HG02852 (cell line): ENCODE measurements around the gene EIF4G3.
"Not testable (repeated sequence)": the region's sequence is repeated elsewhere in the genome, so short reads cannot be mapped to it uniquely, and the experiment has no call there.

Experiments used
- ATAC-seq: cut with Tn5 transposase; IDR thresholded peaks from one replicate; pipeline ENCODE4 v1.9.1; 2021; ENCODE audit warnings: mild to moderate bottlenecking, moderate library complexity; ENCODE audit not compliant: unreplicated experiment

Gene EIF4G3

DNA sequence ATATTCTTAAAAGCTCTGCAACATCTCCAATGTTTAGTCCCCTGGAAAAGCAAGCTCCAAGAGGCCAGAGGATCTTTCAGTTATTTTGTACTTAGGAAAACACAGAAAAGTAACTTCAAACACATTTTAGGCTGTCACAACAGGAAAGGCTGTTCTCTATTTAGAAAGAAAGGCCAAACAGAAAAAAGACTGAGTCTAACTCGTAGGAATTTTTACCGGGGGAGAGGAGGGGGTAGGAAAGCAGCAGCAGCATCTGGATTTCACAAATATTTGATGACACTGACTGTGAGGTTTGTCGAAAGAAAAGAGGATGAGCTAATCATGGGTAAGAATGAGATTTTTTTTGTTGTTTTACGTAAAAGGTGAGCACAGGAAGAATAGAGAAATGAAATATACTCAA is 107.1 kb downstream of the EIF4G3 start:
- no peak for ATAC-seq

DNA sequence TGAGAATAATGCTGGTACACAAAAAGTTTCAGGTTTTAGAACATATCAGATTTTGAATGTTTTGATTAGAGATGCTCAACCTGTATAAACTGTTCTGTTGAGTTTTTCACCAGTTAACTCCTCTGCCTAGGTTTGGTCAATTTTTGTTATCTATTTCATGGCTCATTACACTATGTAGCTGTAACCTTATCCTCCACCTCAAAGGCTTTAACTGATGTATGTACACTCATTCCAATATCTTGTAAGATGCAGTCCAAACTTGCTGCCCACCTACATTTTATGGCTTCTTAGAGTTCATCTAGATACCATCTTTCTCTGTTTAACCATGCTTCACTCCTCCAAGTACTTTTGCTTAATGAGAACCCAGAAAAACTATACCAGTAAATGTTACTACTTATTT is 107.8 kb downstream of the EIF4G3 start:
- no peak for ATAC-seq

DNA sequence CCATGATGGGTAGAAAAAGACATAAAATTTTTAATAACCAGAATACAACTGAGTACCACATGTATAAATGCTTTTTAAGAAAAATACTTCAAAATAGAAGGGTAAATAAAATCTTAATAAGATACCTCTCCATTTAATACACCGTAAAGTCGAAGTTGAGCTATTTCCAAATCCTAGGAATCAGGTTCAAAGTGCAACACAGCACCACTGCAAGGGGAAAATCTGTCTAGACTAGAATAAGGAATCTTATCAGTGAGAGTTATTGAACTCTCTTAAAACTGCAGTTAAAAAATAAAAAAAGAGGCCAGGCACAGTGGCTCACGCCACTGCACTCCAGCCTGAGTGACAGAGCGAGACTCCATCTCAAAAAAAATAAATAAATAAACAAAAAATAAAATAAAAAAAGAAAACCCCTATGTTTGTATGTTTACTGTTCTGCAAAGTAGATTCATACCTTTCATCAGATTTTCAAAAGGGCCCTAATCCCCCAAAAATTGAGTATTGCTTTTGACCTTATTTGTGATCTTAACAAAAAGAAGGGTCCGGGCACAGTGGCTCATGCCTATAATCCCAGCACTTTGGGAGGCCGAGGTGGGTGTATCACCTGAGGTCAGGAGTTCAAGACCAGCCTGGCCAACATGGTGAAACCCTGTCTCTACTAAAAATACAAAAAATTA is 109.0 kb downstream of the EIF4G3 start:
- no peak for ATAC-seq

DNA sequence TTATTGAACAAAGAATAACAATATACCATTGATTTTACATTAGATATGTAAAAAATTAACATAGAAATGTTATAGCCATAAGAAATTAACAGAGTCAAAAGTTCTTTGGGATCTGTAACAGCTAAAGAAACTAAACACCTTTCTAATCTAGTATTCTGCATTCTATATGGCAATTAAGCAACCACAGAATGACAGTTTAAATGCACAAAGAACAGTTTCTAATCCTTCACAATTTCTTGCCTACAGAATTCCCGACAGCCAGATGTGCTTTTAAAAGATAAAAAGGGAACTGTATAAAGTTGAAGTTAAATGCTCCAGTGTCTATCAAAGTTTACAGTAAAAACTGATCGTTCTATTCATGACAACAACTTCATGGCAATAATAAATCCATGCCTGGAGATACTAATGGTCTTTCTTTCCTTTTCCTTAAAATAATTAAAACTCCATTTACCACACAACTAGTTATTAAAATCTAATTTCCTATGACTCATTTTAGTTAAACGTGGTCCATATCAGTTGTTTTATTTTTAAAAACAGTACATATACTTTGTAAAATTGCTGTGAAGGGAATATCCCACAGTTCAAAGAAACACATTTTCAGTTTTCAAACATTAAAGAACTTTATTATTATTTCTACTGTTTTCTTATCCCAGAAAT is 110.2 kb downstream of the EIF4G3 start:
- ATAC-seq, result no peak

DNA sequence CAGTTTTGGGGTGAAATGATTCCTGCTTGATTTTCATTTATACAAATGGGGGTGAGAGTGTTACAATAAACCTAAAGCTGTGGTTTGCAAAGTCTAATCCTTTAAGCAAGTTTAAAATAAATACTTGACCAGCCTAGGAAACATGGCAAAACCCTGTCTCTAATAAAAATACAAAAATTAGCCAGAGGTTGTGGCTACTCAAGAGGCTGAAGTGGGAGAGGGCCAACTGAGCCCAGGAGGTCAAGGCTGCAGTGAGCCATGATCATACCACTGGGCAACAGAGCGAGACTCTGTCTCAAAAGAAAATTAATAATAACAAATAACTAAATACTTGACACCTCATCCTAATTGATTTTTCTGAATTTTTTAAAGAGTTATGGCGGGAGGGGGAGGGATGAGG is 110.8 kb downstream of the EIF4G3 start:
- ATAC-seq, result no peak

DNA sequence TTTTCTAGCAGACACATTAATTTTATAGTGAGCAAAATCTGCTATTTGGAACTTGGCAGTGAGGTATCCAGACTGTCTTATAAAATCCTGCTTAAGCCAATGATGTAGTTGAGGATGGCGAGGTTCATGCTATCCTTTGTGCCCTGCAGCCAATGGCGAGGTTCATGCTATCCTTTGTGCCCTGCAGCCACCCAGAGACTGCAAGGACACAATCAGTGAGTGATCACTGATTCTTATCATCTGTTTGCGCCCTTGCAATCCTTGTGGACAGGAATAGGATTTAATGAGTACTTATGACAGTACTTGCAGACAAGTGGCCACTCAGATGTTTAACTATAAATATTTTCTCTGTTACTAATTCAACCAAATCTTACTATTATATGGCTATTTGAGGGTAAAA is 112.6 kb downstream of the EIF4G3 start:
- ATAC-seq, result no peak

DNA sequence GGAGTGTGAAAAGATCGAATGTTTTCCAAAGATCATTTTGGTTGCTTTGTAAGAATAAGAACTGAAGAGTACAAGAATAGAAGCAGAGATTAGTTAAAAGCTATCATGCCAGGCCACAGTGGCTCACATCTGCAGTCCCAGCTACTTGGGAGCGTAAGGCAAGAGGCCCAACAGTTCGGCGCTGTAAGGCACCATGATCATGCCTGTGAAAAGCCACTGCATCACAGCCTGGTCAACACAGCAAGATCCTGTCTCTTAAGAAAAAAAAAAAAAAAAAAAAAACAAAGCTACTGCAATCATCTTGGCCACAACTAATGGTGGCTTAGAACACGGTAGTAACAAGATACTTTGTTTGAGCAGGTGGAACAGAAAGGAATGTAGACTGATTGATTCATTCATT is 116.2 kb downstream of the EIF4G3 start:
- ATAC-seq, result no peak

DNA sequence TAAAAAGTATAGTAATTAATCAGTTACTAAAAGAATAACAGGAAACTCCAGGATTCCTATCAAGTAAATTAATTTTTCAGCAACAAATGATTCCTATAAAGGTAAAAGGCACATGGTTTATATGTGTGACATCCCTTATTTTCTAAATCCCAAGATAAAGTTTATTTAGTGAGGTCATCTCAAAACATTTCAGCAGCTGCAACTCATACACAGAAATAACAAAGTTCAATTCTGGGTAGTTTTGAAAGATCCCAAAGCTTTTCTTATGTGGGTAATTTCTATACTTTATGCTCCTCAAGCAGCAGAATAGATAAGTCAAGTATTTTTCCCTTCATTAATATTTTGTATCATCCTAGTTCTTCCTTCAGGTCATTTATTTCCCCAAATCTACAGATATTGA is 117.7 kb downstream of the EIF4G3 start:
- ATAC-seq, result no peak

DNA sequence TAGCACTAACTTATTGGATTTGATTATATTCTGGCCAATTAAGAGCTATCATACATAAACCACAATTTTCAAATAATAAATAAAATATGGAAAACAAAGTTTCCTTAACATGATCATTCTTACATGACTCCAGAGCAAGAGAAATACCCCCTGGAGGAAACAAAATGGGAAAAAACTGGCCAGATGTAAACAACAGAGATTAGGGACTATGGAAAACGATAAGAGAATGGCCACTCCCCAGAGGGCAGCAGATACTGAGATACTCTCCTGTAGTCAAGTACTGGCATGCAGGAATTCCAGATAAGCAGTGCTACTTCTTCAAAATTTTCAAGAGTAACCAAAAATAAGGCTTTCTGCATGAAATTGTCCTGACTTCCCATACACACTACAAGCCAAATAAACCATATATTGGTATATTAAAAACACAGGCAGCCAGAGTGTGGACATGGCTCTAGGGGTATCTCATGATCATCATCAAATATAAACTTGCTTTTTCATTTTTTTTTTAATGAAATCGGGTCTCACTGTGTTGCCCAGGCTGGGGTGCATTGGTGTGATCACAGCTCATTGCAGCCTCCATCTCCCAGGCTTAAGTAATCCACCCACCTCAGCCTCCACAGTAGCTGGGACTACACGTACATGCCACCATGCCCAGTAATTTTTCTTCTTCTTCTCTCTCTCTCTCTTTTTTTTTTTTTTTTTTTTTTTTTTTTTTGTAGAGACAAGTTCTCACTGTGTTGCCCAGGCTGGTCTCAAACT is 118.5 kb downstream of the EIF4G3 start:
- no peak for ATAC-seq

DNA sequence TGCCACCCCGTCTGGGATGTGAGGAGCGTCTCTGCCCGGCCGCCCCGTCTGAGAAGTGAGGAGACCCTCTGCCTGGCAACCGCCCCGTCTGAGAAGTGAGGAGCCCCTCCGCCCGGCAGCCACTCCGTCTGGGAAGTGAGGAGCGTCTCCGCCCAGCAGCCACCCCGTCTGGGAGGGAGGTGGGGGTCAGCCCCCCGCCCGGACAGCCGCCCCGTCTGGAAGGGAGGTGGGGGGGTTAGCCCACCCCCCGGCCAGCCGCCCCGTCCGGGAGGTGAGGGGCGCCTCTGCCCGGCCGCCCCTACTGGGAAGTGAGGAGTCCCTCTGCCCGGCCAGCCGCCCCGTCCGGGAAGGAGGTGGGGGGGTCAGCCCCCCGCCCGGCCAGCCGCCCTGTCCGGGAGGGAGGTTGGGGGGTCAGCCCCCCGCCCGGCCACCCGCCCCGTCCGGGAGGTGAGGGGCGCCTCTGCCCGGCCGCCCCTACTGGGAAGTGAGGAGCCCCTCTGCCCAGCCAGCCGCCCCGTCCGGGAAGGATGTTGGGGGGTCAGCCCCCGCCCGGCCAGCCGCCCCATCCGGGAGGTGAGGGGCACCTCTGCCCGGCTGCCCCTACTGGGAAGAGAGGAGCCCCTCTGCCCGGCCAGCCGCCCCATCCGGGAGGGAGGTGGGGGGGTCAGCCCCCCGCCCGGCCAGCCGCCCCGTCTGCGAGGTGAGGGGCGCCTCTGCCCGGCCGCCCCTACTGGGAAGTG is 123.3 kb downstream of the EIF4G3 start:
- not testable (repeated sequence) for ATAC-seq

DNA sequence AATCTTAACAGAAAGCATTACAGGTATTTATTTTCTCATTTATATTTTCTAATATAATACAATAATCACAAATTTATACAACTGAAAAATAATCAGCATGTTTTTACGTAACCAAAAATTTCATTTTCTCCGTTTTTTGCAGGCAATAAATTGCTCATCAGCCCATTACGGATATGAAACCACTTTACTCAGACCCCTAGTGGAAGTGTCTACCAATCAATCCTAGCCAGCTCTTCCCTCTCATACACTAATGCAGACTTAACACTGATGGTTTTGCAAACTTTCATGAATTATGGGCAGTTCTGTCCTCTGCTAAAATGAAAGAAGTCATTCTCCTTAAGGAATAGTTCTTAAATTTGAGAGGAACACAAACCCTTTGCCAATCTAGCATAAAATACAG is 124.7 kb downstream of the EIF4G3 start:
- no peak for ATAC-seq

DNA sequence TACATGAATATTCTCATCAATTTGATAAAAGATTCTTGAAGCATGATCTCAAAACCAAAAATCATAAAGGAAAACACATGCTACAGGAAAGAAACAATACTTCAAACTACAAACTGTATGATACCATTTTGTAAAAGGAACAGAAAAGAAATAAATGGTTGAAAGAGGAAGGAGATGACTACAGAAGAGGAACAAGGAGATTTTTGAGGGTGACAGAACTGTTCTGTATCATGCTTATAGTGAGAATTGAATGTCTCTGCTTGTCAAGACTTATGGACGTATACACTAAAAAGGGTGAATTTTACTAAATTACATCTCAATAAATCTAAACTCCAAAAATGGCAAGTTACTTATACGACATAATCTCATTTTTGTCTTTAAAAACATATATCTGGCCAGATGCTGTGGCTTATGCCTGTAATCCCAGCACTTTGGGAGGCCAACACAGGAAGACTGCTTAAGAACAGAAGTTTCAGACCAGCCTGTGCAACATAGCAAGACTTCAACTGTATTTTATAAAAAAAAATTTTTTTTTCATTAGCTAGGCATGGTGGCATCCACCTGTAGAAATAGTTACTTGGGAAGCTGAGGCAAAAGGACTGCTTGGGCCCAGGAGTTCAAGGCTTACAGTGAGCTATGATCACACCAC is 125.4 kb downstream of the EIF4G3 start:
- ATAC-seq, result no peak

DNA sequence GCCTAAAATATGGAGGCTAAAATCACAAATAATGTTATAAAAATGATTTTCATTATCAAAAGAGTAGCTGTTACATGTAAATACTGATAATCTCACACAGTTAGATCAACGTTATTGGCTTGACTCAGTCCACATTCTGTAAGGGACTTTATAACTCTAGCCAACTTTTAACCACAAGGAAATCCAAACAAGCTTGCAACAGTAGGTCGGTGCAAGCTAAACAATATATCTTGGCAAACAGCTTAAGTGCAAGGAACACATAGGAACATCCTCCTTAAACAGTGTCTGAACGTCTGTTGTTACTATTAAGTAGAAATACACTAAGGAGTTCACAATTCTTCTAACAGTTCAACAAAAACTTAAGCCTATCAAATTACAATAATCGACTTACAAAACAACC is 126.7 kb downstream of the EIF4G3 start:
- no peak for ATAC-seq

DNA sequence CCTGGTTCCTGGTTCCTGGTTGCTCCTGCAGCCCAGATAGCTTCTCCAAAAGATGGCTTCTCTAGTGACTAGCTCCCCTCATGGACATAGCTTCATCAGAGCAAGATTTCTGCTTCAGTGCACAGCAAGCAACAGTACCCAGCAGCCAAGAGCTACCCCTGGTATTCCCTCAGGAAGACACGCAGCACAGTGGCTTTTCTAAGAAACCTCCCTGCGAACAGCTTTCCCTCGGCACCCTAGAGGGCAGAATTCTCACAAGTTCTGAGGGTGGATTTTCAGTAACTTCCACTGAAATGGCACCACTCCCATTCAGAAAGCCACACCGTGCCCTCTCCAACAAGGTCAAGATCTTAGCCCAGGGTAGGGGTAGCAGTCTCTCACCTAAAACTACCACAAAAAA is 128.2 kb downstream of the EIF4G3 start:
- ATAC-seq, result no peak

DNA sequence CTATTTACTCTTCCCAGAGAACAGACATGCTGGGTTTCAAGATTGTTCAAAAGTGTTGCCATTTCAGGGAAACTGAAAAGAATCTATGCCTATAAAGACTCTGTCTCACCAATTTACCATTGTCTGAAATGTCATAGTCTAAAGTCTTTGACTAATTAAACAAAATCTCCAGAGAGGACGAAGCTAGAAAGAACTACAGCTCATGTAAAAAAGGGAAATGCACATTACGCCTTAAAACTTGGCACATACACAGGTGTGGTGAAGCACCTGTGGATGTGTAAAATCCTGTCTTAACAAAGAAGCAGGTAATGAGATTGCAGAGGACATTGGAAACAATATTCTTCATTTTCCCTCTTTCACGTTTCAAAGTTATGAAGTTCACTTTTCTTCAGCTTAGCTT is 130.6 kb downstream of the EIF4G3 start:
- ATAC-seq, result no peak

DNA sequence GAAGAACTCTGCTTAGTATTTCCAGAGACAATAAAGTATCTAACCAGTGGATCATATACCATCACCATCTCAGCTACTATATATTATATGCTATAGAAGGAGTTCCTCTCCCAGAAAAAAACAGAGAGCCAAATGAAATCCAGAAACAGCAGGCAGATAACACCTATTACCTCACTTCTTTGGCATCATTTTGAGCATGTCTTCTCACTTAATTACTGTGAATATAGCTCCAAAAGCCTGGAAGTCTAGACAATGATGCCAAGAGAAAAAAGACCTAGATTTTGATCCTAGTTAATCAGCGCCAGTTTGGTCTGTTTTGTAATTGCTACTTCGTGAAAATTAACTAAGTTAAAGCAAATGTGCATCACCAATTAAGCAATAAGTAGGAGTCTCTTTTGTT is 131.3 kb downstream of the EIF4G3 start:
- ATAC-seq, result no peak

DNA sequence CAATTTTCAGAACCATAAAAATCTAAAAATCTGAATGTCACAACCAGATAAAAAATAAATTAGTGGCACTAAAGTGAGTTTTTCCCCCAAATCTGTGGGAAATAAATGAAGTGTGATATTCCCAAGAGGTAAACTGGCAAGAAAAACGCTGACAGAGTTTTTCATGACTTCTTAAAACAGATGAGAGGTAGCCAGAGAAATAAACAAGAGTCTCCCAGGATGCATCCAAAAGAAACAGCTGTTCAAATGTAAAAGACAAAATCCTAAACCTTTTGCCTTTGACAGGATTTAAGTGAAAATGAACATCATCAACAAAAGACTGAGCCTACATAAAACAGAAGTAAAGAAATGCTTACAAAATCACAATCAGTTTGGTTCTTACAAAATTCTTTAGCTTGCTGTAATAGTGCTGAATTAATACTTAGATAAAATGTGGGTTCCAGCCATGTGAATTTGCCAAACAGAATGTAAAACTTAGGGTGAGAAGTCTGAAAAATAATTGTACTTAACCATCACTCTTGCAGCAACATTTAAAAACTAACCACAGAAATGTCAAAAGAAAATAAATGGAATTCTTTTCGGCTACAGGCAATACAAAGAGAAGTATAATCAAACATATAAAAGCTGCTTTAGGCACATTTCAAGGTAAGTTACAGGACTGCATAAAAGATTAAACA is 133.6 kb downstream of the EIF4G3 start:
- ATAC-seq, result no peak

DNA sequence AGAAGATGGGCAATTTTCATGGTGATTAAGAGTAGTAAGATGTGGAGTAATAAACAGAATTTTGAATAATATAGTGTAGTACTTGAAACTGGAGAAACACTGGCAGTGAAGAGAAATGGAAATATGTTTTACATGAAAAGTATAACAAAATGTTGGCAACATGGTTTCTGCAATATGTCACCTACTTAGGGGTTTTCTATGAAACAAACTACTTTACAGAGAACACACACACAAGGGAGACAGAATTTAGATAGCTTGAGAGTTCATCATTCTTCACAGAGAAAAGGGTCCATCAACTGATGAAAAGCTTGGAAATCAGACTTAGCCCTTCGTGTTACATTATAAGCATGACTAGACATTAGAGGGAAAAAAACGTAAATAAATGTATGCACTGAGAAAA is 135.2 kb downstream of the EIF4G3 start:
- ATAC-seq, result no peak

DNA sequence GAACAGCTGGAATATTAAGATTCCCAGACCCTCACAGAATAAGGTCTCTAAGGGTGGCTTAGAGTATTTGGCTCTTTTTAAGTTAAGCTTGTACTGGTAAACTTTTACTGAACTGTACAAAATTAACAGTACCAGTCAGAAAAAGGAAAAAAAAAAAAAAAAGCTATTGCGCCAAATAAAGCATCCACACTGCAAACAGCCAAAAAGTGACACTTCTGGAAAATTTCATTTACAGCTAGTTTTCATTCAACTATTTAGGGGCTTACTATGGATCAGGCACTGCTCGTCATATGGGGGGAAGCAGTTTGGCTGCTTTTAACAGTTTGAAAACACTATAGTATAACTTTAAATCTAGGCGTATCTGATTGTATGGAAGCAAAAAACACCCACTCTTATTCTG is 139.6 kb downstream of the EIF4G3 start:
- no peak for ATAC-seq

DNA sequence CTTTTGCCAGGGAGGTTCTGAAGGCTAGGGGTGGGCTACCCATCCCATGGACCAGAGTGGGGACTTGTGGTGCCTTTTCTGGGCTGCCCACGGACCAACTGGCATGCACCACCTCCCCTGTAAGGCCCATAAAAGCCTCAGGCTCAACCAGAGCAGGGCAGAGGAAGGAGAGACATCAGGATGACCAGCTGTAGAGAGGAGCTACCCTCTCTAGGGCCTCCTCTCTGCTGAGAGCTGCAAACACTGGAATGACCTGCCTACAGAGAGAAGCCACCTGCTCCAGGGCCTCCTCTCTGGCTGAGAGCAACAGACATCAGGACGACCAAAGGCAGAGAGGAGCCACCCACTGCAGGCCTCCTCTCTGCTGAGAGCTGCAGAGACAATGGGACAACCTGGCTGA is 140.9 kb downstream of the EIF4G3 start:
- ATAC-seq, result no peak
